Neutrophil (primary cell): ENCODE measurements around the gene MAST1.

Source experiments
- H3K27ac ChIP-seq: fragments of 200-600 bp; sonication (generic); 2 replicates; pipeline ENCODE4 v1.5.1; 2016; ENCODE audit warnings: mild to moderate bottlenecking, moderate library complexity
- H3K27me3 ChIP-seq: fragments of 200-600 bp; sonication (generic); 2 replicates; pipeline ENCODE4 v1.6.0; 2016; ENCODE audit warnings: mild to moderate bottlenecking
- H3K36me3 ChIP-seq: fragments of 200-600 bp; sonication (generic); 2 replicates; pipeline ENCODE4 v1.5.1; 2017
- H3K4me1 ChIP-seq, 2 experiments: fragments of 200-600 bp in 1 of 2; sonication (generic) in 1 of 2; 1 replicate in 1 of 2; 2 replicates in 1 of 2; pipeline versions ENCODE4 v1.5.1 to v1.6.1; 2013 to 2016; ENCODE audit warnings: low read depth in 1 of 2, low read length in 1 of 2, mild to moderate bottlenecking in 1 of 2, moderate library complexity in 1 of 2; ENCODE audit not compliant: control insufficient read depth in 1 of 2, insufficient read depth in 1 of 2
- H3K4me3 ChIP-seq, 2 experiments: fragments of 200-600 bp in 1 of 2; sonication (generic) in 1 of 2; 1 replicate in 1 of 2; 2 replicates in 1 of 2; pipeline ENCODE4 v1.5.1; 2013 to 2016; ENCODE audit warnings: low read depth in 1 of 2, low read length in 1 of 2, mild to moderate bottlenecking in 1 of 2, moderate library complexity in 1 of 2
- H3K9me3 ChIP-seq: fragments of 200-600 bp; sonication (generic); 2 replicates; pipeline ENCODE4 v1.5.1; 2016
- CTCF ChIP-seq: fragments of 200-600 bp; sonication (generic); IDR thresholded peaks from 2 replicates; pipeline ENCODE4 v1.5.1; 2016; ENCODE audit warnings: antibody characterized with exemption

The MAST1 gene

GRCh38 chr19:12838182-12838885, at the start of gene MAST1:
TSS of gene MAST1 (plus strand) at chr19:12838515. CDS start at chr19:12838573, 58 bp downstream.
- Histone ChIP-seq H3K4me1 (peaks cover 6 to 18% of the 10 kb centered on the region in 2 experiments), H3K36me3 (no peaks in the 10 kb centered on the region), H3K4me3 (no peak within 1 kb of the TSS), H3K9me3 (no peaks in the 10 kb centered on the region), H3K27ac (no peak within 1 kb of the TSS), H3K27me3 (peaks cover 100% of the 10 kb centered on the region)
- peak; percentile 31 for TF ChIP-seq CTCF

GRCh38 chr19:12788682-12789097, 49.6 kb upstream of the MAST1 start:
- peak; percentile 12 for TF ChIP-seq CTCF
- peaks cover 8% of the 10 kb centered on the region for H3K36me3 ChIP-seq
- H3K4me3 ChIP-seq, result peak overlapping the region; percentile 87 to 99
- no peaks in the 10 kb centered on the region for H3K27me3 ChIP-seq
- peak overlapping the region; percentile 100 for H3K27ac ChIP-seq
- H3K9me3 ChIP-seq, result no peaks in the 10 kb centered on the region
- H3K4me1 ChIP-seq, result peaks cover 51 to 65% of the 10 kb centered on the region in 2 experiments

GRCh38 chr19:12789098-12789903, 49.0 kb upstream of the MAST1 start:
- H3K4me1 ChIP-seq, result peaks cover 51 to 62% of the 10 kb centered on the region in 2 experiments
- no peak for TF ChIP-seq CTCF
- H3K9me3 ChIP-seq, result no peaks in the 10 kb centered on the region
- H3K36me3 ChIP-seq, result peaks cover 8% of the 10 kb centered on the region
- H3K27me3 ChIP-seq, result no peaks in the 10 kb centered on the region
- peak overlapping the region; percentile 87 to 99 for H3K4me3 ChIP-seq
- peak overlapping the region; percentile 100 for H3K27ac ChIP-seq

DNA sequence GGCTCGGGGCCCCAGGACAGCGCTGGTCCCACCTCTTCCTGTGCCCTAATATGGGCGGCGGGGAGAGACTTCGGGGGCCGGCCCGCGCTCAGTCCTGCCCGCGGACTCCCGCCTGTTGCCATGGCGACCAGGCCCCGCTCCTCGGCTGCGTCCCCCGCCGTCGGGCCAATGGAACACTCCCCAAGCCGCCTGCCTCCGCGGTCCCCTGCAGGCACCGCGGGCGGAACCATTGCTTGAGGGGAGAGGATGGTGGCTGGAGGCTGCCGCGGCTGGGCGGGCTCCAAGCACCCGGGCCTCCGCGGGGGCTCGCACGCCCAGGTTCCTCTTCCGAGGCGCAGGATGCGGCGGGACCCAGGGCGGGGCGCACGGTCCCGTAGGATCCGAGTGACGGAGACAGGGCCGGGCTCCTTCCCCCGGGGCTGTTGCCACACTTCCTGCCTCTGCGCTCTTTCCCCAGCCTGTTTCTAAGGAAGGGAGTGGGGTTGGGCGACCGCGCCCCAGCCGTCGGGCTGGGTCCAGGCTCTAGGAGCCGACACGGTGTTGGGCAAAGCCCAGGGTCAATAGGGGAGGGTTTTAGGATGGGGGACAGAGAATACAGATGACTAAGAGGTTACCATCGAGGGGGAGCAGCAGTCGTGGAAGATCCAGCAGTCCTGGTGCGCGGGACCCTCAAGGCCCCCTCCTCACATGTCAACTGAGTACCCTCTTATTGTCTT, 48.3 kb upstream of the MAST1 start:
- Histone ChIP-seq H3K9me3 (no peaks in the 10 kb centered on the region), H3K27ac (peak overlapping the region; percentile 100), H3K4me1 (peaks cover 51 to 62% of the 10 kb centered on the region in 2 experiments), H3K27me3 (no peaks in the 10 kb centered on the region), H3K4me3 (peak overlapping the region; percentile 87 to 99), H3K36me3 (peaks cover 8% of the 10 kb centered on the region)
- peak; percentile 58 for TF ChIP-seq CTCF

- H3K4me1 ChIP-seq, result peaks cover 47 to 60% of the 10 kb centered on the region in 2 experiments
- H3K27ac ChIP-seq, result peak overlapping the region; percentile 100
- no peaks in the 10 kb centered on the region for H3K9me3 ChIP-seq
- peak overlapping the region; percentile 87 to 99 for H3K4me3 ChIP-seq
- H3K27me3 ChIP-seq, result no peaks in the 10 kb centered on the region
- peaks cover 8% of the 10 kb centered on the region for H3K36me3 ChIP-seq
- no peak for TF ChIP-seq CTCF
Observed at GRCh38 chr19:12790628-12791344, 47.5 kb upstream of the MAST1 start.
